ENCODE measurements around the gene NOS2. TPM values are rescaled to one million over a fixed set of nuclear protein-coding genes. Genes with fewer than 3 reads are reported as not detected.
"Not testable (repeated sequence)": the region's sequence is repeated elsewhere in the genome, so short reads cannot be mapped to it uniquely, and the experiment has no call there.

NOS2 gene
- polyA plus RNA-seq, 1 experiment, result 0.02 TPM

- DNase-seq (ENCODE audit: low read depth), result no peak
- POLR2A ChIA-PET, result no interaction called here
- no peaks in the 10 kb centered on the region for H3K36me3 ChIP-seq (ENCODE audit: control insufficient read depth, insufficient read depth, low read length)
- H3K27me3 ChIP-seq (ENCODE audit: control insufficient read depth, insufficient read depth, low read length), result peaks cover 2% of the 10 kb centered on the region; the same call in 1 of the 2 replicates
- TF ChIP-seq CTCF (IDR thresholded peaks at IDR 0.05; ENCODE audit: insufficient read depth, low read depth, low read length), result no peak
- CTCF ChIA-PET, result interaction anchor here (1.7 to 2.0 kb wide), 2 partner anchors 14 to 18 kb away, joined by 7 to 10 read pairs; no protein-coding TSS in a partner anchor
- H3K4me3 ChIP-seq (ENCODE audit: low read depth, low read length), result no peak overlapping the region
These were observed 58.3 kb downstream of the NOS2 start for GRCh38 chr17:27741971-27742575.

DNA sequence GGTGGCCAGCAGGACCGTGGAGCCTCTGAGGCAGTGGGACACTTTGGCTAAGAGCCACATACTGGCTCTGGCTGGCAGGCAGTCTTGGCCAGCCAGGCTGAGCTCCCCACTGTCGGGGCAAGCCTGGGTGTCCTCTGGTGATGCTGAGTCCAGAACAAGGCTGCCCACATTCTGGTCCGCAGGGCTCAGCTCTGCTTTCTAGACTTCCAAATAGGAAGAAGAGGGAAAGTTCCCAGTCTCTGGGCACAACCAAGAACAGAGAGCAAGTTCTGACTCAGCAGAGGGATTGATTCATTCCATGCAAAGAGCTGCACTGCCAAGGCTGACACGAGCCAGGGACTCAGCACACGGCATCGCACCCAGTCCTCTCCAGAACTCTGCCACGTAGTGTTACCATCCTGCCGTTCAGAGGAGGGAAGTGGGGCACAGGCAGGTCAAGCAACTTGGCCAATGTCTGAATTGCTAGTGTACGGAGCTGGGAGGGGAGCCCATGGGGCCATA is 58.9 kb downstream of the NOS2 start:
- ChIA-PET POLR2A (no interaction called here), CTCF (interaction anchor here (1.7 to 2.0 kb wide), 2 partner anchors 15 to 18 kb away, joined by 7 to 10 read pairs; no protein-coding TSS in a partner anchor)
- no peak overlapping the region for H3K4me3 ChIP-seq (ENCODE audit: low read depth, low read length)
- TF ChIP-seq CTCF (IDR thresholded peaks at IDR 0.05; ENCODE audit: insufficient read depth, low read depth, low read length), result no peak
- H3K36me3 ChIP-seq (ENCODE audit: control insufficient read depth, insufficient read depth, low read length), result no peaks in the 10 kb centered on the region
- H3K27me3 ChIP-seq (ENCODE audit: control insufficient read depth, insufficient read depth, low read length), result peaks cover 2% of the 10 kb centered on the region; the same call in 1 of the 2 replicates
- DNase-seq (ENCODE audit: low read depth), result no peak

GRCh38 chr17:27740541-27740940 is 59.8 kb downstream of the NOS2 start:
- H3K4me3 ChIP-seq (ENCODE audit: low read depth, low read length); H3K36me3 ChIP-seq (ENCODE audit: control insufficient read depth, insufficient read depth, low read length); H3K27me3 ChIP-seq (ENCODE audit: control insufficient read depth, insufficient read depth, low read length); POLR2A ChIA-PET; DNase-seq (ENCODE audit: low read depth): not testable (repeated sequence)
- CTCF ChIA-PET, result interaction anchor here (1.7 kb wide), 1 partner anchor 16 kb away, joined by 10 read pairs; no protein-coding TSS in a partner anchor

DNA sequence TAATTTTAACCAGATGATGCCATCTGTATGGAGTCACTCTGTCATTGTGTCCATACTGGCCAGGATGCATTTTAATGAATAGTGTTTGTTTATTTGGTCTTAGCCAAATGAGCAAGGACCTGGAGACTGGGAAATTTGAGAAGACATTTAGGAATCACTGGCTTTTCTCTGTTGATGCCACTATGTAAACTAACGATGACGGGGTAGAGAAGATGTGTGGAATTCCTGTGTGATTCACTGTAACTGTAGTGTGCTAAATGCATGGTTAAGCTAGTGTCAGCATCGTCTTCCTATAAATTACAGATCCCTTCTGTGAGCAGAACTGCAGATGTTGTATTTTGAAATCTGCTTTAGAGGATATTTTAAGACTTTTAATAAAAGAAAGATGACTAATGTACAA is 66.6 kb downstream of the NOS2 start:
- no peak for DNase-seq (ENCODE audit: low read depth)
- 0 out of 2 replicates have a peak, but pooled peaks cover 2% of the 10 kb centered on the region for H3K27me3 ChIP-seq (ENCODE audit: control insufficient read depth, insufficient read depth, low read length)
- no peaks in the 10 kb centered on the region for H3K36me3 ChIP-seq (ENCODE audit: control insufficient read depth, insufficient read depth, low read length)
- CTCF ChIA-PET, result no interaction called here
- POLR2A ChIA-PET, result no interaction called here
- TF ChIP-seq CTCF (IDR thresholded peaks at IDR 0.05; ENCODE audit: insufficient read depth, low read depth, low read length), result no peak
- H3K4me3 ChIP-seq (ENCODE audit: low read depth, low read length), result no peak overlapping the region

- DNase-seq (ENCODE audit: low read depth); H3K27me3 ChIP-seq (ENCODE audit: control insufficient read depth, insufficient read depth, low read length); H3K36me3 ChIP-seq (ENCODE audit: control insufficient read depth, insufficient read depth, low read length); H3K4me3 ChIP-seq (ENCODE audit: low read depth, low read length); CTCF ChIA-PET; POLR2A ChIA-PET: not testable (repeated sequence)
These were observed 67.6 kb downstream of the NOS2 start for GRCh38 chr17:27732746-27733145.

DNA sequence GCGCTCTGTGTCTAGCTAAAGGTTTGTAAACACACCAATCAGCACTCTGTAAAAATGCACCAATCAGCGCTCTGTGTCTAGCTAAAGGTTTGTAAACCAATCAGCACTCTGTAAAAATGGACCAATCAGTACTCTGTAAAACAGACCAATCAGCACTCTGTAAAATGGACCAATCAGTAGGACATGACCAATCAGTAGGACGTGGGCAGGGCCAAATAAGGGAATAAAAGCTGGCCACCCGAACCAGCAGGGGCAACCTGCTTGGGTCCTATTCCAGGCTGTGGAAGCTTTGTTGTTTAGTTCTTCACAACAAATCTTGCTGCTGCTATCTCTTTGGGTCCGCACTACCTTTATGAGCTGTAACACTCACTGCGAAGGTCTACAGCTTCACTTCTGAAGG is 74.3 kb downstream of the NOS2 start:
- H3K36me3 ChIP-seq (ENCODE audit: control insufficient read depth, insufficient read depth, low read length); H3K4me3 ChIP-seq (ENCODE audit: low read depth, low read length); CTCF ChIA-PET; DNase-seq (ENCODE audit: low read depth); H3K27me3 ChIP-seq (ENCODE audit: control insufficient read depth, insufficient read depth, low read length); POLR2A ChIA-PET: not testable (repeated sequence)

DNA sequence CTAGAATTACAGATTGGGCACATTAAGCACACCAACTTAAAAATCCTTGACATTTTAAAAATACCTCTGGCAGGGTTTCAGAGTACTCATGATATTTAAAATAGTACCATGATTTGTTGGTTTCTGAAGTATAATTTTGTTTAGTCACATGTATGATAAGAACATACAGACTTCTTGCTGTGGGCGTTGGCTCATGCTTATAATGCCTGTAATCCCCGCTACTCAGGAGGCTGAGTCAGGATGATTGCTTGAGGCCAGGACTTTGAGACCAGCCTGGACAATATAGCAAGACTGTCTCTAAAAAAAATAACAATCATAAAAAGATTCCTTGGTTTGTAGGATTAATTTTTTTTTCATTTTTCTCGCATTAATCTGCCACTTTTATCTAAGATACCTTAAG is 78.5 kb downstream of the NOS2 start:
- H3K27me3 ChIP-seq (ENCODE audit: control insufficient read depth, insufficient read depth, low read length), result peaks cover 2% of the 10 kb centered on the region; the same call in 1 of the 2 replicates
- TF ChIP-seq CTCF (IDR thresholded peaks at IDR 0.05; ENCODE audit: insufficient read depth, low read depth, low read length), result no peak
- CTCF ChIA-PET, result no interaction called here
- POLR2A ChIA-PET, result no interaction called here
- no peak for DNase-seq (ENCODE audit: low read depth)
- H3K4me3 ChIP-seq (ENCODE audit: low read depth, low read length), result no peak overlapping the region
- no peaks in the 10 kb centered on the region for H3K36me3 ChIP-seq (ENCODE audit: control insufficient read depth, insufficient read depth, low read length)
